GM10248 (cell line): Measurements from ENCODE around the gene CALD1.

Source experiments
- CTCF ChIA-PET: fragments of 300-600 bp; sonication (Branson Sonifier 250); formaldehyde crosslinking; extraction: SDS; loops from one replicate; lab custom pipeline; 2021; ENCODE audit warnings: antibody characterized with exemption; lab: Yijun Ruan, JAX
- POLR2A ChIA-PET: fragments of 350-650 bp; sonication (Branson Sonifier 250); formaldehyde crosslinking; extraction: SDS; loops from one replicate; lab custom pipeline; 2020; ENCODE audit warnings: antibody characterized with exemption; lab: Yijun Ruan, JAX
- DNase-seq: peaks from one replicate; pipeline ENCODE4 v3.0.0; 2012; ENCODE audit errors: extremely low spot score
- TF ChIP-seq, protein P1 (sequence below): IDR thresholded peaks from 2 replicates; pipeline ENCODE4 v1.5.1; 2012; ENCODE audit warnings: mild to moderate bottlenecking, low read depth; ENCODE audit errors: extremely low read depth, missing control alignments, control extremely low read depth

Gene CALD1

GRCh38 chr7:134829380-134829986 lies 50.0 kb downstream of the CALD1 start:
- no peak for DNase-seq
- TF ChIP-seq, protein P1, sequence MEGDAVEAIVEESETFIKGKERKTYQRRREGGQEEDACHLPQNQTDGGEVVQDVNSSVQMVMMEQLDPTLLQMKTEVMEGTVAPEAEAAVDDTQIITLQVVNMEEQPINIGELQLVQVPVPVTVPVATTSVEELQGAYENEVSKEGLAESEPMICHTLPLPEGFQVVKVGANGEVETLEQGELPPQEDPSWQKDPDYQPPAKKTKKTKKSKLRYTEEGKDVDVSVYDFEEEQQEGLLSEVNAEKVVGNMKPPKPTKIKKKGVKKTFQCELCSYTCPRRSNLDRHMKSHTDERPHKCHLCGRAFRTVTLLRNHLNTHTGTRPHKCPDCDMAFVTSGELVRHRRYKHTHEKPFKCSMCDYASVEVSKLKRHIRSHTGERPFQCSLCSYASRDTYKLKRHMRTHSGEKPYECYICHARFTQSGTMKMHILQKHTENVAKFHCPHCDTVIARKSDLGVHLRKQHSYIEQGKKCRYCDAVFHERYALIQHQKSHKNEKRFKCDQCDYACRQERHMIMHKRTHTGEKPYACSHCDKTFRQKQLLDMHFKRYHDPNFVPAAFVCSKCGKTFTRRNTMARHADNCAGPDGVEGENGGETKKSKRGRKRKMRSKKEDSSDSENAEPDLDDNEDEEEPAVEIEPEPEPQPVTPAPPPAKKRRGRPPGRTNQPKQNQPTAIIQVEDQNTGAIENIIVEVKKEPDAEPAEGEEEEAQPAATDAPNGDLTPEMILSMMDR: no peak
- POLR2A ChIA-PET: no interaction called here
- CTCF ChIA-PET: no interaction called here

DNA sequence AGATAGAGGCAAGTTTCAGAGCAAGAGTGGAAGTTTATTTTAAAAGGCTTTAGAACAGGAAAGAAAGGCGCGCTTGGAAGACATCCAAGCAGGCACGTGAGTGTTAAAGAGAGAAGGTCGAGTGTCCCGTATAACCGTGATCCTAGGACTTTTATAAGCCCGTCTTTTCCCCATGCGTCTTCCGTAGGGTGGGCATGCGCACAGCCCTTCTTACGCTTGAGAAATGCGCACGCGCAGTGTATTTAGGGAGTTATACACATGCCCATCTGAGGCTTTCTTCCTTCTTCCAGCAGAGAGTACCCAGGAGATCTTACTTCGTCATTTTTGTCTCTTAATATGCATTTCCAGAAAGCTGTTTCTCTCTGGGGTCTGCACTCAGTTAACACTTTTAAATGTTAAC lies 52.4 kb downstream of the CALD1 start:
- CTCF ChIA-PET: interaction anchor here (1.4 kb wide), 1 partner anchor 19 kb away, joined by 3 read pairs; no protein-coding TSS in a partner anchor
- no peak for DNase-seq
- POLR2A ChIA-PET: no interaction called here
- TF ChIP-seq, protein P1: no peak

DNA sequence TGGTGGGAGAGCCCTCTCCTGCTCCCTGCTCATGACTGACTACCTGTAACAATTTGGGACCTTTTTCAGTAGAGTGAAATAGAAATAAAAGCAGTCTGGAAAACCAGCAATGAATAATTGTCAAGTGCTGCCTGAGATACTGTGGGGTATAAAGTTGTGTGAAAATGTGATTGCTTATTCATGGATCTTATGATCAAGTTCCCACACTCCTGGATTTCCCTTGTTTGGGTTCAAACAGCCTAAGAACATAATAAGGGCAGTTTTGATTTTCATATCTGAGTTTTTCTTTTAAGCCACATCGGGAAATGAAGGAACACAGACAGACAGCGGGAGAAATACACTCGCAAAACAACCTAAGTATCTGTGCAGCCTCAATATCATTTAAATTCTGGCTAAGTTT lies 52.9 kb downstream of the CALD1 start:
- POLR2A ChIA-PET: no interaction called here
- CTCF ChIA-PET: interaction anchor here (1.3 to 1.4 kb wide), 2 partner anchors 9 to 18 kb away, joined by 3 to 5 read pairs; no protein-coding TSS in a partner anchor

DNA sequence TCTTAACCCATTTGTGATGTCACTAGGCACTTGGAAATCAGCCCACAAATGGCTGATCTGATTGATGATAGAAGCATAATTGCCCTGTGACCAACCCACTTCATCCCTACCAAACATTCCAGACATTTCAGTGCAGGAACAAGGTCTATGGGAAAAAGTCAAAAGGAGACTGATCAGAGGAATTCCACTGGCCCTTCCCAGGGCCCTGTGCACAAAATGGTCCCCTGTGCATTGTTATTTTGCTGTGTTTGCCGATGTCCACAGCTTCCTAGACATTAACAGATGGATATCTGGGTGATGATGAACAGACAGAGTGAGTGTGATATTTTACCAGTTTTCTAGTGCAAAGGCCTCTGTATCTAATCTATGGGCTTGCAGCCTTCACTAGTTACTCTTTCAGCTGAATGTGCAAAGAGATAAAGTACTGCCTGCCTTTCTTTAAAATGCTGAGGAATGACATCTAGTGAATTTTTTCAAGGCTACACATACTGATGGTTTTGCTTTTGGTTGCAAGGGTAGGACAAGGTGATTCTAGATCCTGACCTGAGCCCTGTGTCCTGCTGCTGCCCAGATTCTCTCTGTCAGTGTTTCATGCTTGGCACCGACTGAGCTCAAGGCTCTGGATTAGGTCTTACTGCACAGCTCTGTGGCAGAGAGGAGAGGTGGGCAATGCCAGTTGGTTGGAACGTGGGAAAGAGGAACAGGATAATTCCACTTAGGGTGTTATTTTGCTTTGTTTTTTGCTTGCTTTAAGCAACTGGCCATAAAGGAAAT lies 55.4 kb downstream of the CALD1 start:
- ChIA-PET POLR2A (no interaction called here), CTCF (interaction anchor here (1.4 to 1.7 kb wide), 3 partner anchors 8 to 18 kb away, joined by 3 to 6 read pairs (median 3); no protein-coding TSS in a partner anchor)
- DNase-seq: no peak
- TF ChIP-seq, protein P1: no peak

More for the DNA sequence above, 52.9 kb downstream of the CALD1 start:
- DNase-seq: no peak
- TF ChIP-seq, protein P1: no peak

GRCh38 chr7:134835463-134835823 lies 56.0 kb downstream of the CALD1 start:
- ChIA-PET CTCF (interaction anchor here (1.4 kb wide), 1 partner anchor 13 kb away, joined by 3 read pairs; no protein-coding TSS in a partner anchor), POLR2A (no interaction called here)
- TF ChIP-seq, protein P1: no peak
- DNase-seq: no peak

GRCh38 chr7:134836447-134836846 lies 57.0 kb downstream of the CALD1 start:
- no peak for DNase-seq
- ChIA-PET POLR2A (no interaction called here), CTCF (interaction anchor here (1.0 to 1.4 kb wide), 3 partner anchors 15 to 149 kb away, joined by 3 read pairs; partner anchors contain the start of gene AGBL3)
- TF ChIP-seq, protein P1: no peak
